ENCODE measurements around the gene NDFIP1. TPM values are rescaled to one million over a fixed set of nuclear protein-coding genes. Genes with fewer than 3 reads are reported as not detected.
"Not testable (repeated sequence)": the region's sequence is repeated elsewhere in the genome, so short reads cannot be mapped to it uniquely, and the experiment has no call there.

Gene NDFIP1
- total RNA-seq, 1 donor from 2014 or later = 80.0 TPM

DNA sequence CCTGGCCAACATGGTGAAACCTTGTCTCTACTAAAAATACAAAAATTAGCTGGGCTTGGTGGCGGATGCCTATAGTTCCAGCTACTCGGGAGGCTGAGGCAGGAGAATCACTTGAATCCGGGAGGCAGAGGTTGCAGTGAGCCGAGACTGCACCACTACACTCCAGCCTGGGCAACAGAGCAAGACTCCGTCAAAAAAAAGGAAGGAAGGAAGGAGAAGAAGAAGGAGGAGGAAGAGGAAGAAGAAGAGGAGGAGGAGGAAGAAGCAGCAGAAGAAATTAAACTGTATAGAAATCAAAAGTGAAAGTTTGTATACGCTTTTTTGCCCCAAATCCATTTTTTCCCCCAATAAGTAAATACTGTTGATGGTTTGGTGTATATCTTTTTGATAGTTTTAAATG lies 80.1 kb downstream of the NDFIP1 start:
- not testable (repeated sequence) for DNase-seq (ENCODE audit: low spot score)

DNA sequence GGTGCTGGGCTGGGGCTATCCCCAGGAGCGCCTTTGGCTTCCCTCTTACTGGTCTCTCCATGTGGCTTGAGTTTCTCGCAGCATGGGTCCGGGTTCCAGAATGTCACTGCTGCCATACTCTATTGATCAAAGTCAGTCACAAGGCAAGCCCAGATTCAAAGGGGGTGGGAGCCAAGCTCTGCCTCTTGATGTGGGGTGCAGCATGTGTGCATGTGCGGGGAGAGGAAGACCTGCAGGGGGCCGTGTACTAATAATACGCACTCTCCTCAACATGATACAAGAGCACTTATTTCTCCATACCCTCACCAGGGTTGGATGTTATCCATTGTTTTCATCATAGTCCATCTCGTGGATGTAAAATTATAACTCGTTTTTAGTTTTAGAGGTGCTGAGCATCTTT lies 81.2 kb downstream of the NDFIP1 start:
- no peak for DNase-seq (ENCODE audit: low spot score)

DNA sequence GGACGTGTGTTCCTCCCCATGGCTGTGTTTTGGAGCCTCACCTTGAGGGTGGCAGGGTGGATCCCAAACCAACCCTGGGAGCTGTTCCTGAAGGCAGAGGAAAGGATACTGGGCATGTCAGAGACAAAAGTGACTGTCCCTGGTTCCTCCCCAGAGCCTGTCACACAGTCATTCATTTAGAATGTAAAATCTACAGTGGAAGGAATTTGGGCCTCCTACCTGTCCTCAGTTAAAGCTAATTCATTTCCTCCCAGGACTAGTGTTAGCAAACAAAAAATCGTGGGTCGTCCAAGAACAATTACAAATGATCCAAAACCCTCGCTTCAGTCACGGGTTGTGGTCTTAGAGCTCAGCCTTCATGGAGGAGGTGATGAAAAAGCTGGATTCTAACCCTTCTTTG lies 83.2 kb downstream of the NDFIP1 start:
- DNase-seq (ENCODE audit: low spot score) = no peak

DNA sequence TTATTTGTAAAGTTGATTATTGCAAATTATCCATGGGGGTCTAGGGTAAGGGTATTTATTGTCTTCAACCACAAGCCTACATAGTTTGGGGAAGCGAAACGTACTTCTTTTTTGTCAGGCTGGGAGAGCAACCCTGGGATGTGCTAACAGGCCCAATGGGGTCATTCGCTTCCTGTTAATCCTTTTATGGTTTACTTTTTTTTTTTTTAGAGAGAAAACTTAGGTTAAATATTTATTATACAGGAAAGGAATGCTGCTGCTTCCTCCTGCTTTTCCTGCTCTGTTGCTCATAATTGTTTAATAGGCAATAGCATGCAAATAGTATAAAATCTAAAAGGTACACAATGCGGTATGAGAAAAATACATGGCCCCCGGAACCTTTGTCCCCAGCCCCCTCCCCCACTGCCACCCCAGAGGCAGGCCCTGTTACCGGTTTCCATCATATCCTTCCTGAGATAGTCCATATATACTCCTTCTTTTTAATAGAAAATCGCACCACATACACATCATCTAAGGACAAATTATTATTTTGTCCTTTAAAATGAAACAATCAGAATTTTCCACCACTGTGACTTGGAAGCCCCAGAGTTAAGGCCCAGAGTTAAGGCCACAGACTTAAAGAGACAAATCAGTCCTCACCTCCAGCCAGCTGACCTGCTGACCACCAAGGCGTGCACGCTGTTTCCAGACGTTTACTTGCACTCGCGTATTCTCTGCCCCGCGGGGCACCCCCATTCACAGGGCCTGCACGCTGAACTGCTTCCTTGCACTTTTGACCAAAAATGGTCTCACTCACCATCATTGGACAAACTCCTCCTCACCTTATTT lies 83.9 kb downstream of the NDFIP1 start:
- DNase-seq (ENCODE audit: low spot score) = no peak

DNA sequence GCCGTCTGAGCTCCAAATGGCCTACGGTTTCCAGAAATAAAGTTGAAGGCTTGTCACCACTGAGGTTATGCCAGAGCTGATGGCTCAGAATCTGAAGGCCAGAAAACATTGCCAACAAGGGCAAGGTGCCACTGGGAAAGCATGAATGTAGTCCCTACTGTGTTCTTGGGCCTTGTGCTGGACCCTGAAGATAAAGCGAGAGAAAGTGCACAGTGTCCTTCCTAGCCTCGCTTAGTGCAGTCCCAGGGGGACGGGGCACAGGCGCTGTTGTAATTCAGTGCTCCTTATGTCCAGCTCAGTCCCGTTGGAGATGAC lies 84.5 kb downstream of the NDFIP1 start:
- no peak for DNase-seq (ENCODE audit: low spot score)

DNA sequence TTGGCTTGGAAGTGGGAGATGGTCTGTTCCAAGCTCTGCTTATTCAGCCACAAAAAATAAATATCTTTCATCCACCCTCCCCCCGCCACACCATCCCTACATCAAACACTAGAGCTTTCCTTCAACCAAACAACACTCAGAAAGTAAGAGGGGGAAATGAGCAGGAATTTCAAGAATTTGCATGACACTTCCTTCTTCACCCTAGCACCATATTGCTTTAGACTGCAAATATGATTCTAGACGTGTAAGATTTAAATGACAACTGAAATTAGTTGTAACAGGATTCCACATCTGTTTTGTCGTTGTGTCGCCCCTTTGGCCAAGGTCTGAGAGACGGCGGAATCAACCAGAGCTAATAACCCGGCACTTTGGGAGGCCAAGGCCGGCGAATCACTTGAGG lies 88.5 kb downstream of the NDFIP1 start:
- no peak for DNase-seq (ENCODE audit: low spot score)

DNA sequence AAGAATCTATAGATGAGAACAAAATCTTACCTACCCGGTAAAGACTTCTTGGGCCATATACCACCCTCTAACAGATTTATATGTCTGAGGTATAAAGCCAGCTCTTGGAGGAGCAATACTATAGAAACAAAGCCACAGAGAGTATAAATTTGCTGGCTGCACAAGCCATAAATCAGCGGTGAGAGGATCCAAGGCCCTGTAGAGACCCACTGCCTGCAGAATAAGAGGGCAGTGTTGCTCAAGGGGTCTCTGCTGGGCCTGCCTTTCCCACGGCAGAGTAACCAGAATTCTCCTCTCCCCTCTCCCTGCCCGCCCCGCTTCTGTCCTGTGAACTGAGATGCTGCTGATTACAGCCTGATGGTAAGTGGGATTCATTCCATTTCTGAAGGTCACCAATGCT lies 89.2 kb downstream of the NDFIP1 start:
- DNase-seq (ENCODE audit: low spot score) = no peak

DNA sequence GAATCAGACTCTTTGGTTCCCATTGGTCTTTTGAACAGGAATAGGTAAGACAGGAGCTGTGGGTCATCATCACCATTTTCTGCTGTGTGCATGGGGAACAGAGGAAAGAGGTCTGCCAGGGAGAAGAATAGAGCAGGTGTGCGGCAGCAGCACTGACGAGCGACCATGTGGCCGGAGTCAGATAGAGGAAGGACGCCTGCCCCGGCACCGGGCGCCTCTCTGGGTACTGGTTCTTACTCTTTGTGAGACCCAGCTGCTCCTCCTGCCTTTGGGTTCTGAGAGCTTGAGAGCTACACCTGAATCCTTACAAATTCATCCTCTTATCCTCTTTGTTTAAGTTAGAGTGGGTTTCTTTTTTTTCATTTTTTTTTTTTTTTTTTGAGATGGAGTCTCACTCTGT lies 90.8 kb downstream of the NDFIP1 start:
- no peak for DNase-seq (ENCODE audit: low spot score)

DNA sequence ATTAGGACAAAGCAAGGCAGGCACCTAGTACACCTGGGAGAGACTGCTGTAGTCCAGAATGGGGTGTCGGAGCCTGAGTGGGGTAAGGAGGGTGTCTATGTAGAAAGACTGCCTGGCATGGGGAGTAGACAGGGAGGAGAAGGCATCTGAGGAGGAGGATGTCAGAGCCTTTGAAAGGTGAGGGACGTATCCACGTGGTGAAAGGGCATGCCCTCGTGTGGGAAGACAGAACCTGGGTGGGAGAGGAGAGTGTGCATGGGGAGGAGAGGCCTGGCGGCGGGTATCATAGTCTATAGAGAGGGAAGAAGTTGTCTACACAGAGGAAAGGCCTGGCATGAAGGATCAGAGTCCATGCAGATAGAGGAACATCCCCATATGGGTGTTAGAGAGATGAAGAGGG lies 91.8 kb downstream of the NDFIP1 start:
- no peak for DNase-seq (ENCODE audit: low spot score)

DNA sequence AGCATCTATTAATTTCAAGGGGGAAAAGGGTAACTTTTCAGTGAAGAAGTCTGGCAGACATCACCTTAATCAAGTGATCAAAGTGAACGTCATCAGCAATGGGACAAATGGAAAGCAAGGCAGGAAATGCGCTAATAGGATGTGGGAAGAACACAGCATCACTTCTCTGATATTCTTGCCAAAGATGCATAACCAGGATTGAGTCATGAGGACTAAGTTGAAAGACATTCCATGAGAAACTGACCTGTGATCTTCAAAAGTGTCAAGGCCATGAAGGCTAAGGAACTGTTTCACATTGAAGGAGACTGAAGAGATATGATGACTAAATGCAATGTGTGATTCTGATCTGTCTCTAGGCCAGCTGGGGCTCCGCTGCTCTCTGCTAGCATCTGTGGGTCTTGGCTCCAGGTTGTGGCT lies 92.9 kb downstream of the NDFIP1 start:
- DNase-seq (ENCODE audit: low spot score) = no peak

DNA sequence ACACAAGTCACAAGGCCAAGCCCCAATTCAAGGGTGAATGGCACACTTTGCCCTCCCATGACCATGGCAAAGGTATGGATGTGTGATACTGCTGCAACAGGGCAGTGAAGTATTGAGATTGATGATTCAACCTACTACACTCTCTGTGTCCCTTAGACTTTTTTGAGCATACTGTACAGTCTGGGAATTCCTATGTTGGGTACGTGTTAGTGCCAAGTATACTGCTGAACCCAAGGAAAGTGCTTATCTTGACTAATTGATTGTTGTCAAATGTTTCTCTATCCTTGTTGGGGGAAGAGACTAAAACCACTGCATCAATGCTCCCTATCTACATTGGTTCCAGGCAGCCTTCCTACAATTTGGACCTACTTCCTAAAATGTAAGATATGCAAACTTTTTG lies 93.7 kb downstream of the NDFIP1 start:
- DNase-seq (ENCODE audit: low spot score) = no peak

Other genes starting within 250 kb of the NDFIP1 start
- 90.6 TPM for gene PCDH1, start 230.4 kb upstream of the NDFIP1 start, total RNA-seq
- 72.4 TPM for gene DELE1, start 184.9 kb upstream of the NDFIP1 start, total RNA-seq
- gene PCDH12, start 150.6 kb upstream of the NDFIP1 start, total RNA-seq = 3.6 TPM
- gene RNF14, start 139.7 kb upstream of the NDFIP1 start, total RNA-seq = 62.7 TPM
- 28.7 TPM for gene GNPDA1, start 95.8 kb upstream of the NDFIP1 start, total RNA-seq
- 17.4 TPM for gene SPRY4, start 216.2 kb downstream of the NDFIP1 start, total RNA-seq